ENCODE data around the gene ILKAP.

ILKAP gene, protein sequence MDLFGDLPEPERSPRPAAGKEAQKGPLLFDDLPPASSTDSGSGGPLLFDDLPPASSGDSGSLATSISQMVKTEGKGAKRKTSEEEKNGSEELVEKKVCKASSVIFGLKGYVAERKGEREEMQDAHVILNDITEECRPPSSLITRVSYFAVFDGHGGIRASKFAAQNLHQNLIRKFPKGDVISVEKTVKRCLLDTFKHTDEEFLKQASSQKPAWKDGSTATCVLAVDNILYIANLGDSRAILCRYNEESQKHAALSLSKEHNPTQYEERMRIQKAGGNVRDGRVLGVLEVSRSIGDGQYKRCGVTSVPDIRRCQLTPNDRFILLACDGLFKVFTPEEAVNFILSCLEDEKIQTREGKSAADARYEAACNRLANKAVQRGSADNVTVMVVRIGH

DNA sequence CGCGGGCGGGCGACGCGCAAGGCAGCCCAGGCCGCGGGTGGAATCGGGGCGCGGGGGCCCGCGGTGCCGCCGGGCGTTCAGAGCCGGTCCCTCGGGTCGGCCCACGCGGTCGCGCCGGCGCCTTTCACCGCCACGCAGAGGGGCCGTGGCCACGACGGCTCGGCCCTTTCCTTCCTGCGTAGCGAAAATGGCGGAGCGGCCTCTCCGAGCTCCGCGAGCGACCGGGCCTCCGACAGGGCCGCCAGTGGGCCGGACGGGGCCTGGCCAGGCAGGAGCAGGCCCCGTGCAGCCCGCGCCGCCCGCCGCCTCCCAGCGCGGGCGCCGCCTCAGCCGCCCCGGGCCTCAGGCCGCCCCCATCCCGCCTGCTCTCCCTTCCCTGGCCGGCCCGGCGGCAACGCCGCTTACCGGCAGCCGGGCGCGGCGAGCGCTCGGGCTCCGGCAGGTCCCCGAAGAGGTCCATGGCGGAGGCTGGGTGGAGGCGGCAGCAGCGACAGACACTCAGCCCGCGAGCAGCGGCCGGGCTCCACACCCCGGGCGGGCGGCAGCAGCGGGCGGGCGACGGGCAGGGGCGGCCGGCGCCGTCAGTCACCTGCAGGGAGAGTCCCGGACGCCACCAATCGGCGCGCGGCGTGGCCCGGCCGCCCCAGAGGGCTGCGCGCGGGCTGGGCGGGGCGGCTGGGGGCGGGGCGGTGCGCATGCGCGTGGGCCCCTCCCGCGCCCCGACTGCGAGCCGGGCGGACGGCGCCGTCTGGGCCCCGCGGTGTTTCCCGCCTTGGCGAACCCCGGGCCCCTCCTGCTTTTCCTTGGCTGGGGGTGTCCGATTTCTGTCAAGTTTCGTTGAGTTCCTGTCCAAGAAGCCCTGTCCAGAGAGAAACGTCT is at the start of gene ILKAP:
ILKAP (minus strand) TSS at position 602 of the 879 bp plus-strand sequence; CDS start at position 460, 142 bp downstream.
- Histone ChIP-seq H3K9ac (ENCODE audit: low read length) (peak within 1 kb of the TSS; percentile 90), H3K4me3 (ENCODE audit: low read length) (peak within 1 kb of the TSS; percentile 78), H3K36me3 (ENCODE audit: control insufficient read depth, insufficient read depth, low read length) (no peaks in the 10 kb centered on the region), H3K4me1 (ENCODE audit: control insufficient read depth, insufficient read depth, low read length) (peaks cover 23% of the 10 kb centered on the region), H3K27ac (ENCODE audit: low read depth, low read length) (peak within 1 kb of the TSS; percentile 94), H3K27me3 (ENCODE audit: control insufficient read depth, insufficient read depth, low read length) (no peaks in the 10 kb centered on the region)

DNA sequence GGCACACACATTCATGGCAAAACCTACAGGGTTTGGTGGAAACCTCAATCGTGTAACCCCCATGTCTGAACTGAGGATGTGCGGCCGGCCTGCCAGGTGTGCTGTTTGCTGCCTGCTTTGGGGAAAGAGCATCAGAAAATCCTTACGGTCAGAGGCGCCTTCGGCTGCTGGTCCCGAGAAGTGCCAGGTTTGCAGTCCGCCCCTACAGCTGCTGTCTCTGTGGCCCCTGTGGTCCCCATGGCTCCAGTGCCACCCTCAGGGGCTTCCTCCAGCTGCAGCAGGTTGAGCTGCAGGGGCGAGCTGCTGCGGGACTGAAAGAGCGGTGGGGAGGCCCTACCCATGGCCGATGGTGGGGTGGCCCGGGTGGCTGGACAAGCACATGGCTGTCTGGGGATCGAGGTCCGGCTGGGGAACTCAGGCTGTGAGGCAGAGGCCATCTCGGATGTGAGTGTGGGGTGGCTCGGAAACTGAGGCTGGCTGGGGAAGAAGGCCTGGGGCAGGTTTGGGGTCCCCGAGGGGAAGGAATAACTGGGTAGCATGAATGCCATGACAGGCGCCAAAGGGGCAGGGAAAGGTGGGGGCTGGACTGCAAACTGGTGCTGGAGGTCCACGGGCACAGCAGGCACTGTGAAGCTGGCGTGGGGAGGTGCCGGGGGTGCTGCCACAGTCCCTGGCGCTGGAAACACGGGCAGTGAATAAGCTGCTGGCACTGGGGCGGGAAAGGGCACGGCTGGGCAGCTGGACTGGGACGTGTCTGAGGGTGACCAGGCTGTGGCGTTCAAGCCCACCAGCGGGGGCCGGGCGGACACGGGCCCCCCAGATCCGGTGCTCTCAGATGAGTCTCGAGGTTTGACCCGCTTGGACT is 49.5 kb upstream of the ILKAP start:
- H3K9ac ChIP-seq (ENCODE audit: low read length): no peak overlapping the region
- no peaks in the 10 kb centered on the region for H3K27me3 ChIP-seq (ENCODE audit: control insufficient read depth, insufficient read depth, low read length)
- H3K4me3 ChIP-seq (ENCODE audit: low read length): no peak overlapping the region
- H3K4me1 ChIP-seq (ENCODE audit: control insufficient read depth, insufficient read depth, low read length): no peaks in the 10 kb centered on the region
- no peak overlapping the region for H3K27ac ChIP-seq (ENCODE audit: low read depth, low read length)
- peaks cover 56% of the 10 kb centered on the region for H3K36me3 ChIP-seq (ENCODE audit: control insufficient read depth, insufficient read depth, low read length)

DNA sequence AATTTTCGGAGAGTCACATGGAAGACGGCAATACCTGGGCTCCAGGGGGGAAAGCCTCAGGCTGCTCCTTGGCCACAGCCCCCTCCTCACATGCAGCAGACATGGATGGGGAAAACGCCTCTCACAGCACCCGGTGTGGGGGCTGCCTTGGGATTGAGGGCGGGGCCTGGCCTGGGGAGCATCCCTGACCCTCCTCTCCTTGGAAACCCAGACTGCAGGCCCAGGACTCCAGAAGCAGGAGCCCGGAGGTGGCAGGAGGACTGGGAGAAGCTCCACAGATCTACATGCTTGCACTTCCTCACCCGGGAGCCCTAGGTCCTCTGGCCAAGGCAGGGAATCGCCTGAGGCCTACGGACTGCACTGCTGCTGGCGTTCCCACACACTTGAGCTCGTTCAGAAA is 48.5 kb upstream of the ILKAP start:
- Histone ChIP-seq H3K4me3 (ENCODE audit: low read length) (no peak overlapping the region), H3K36me3 (ENCODE audit: control insufficient read depth, insufficient read depth, low read length) (peaks cover 57% of the 10 kb centered on the region), H3K27me3 (ENCODE audit: control insufficient read depth, insufficient read depth, low read length) (no peaks in the 10 kb centered on the region), H3K27ac (ENCODE audit: low read depth, low read length) (no peak overlapping the region), H3K9ac (ENCODE audit: low read length) (no peak overlapping the region), H3K4me1 (ENCODE audit: control insufficient read depth, insufficient read depth, low read length) (no peaks in the 10 kb centered on the region)

DNA sequence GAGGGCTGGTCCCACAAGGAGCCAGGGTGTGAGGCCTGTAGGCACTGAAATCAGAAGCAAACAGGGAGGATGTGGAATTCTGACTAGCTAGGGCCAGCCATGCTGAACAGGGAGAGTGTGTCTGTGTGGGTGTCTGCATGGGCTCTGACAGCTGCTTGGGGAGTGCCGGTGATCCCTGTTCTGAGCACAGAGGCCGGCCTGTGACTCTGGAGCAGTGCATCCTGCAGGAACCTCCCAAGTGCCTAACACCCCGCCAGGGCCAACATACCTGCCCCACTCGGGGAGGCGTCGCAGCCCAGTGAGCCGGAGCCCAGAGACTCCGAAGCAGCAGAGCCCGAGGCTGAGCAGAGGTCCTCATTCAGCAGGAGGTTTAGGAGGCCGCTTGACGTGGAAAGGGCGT is 47.8 kb upstream of the ILKAP start:
- Histone ChIP-seq H3K4me1 (ENCODE audit: control insufficient read depth, insufficient read depth, low read length) (no peaks in the 10 kb centered on the region), H3K4me3 (ENCODE audit: low read length) (no peak overlapping the region), H3K27ac (ENCODE audit: low read depth, low read length) (no peak overlapping the region), H3K36me3 (ENCODE audit: control insufficient read depth, insufficient read depth, low read length) (peaks cover 59% of the 10 kb centered on the region), H3K27me3 (ENCODE audit: control insufficient read depth, insufficient read depth, low read length) (no peaks in the 10 kb centered on the region), H3K9ac (ENCODE audit: low read length) (no peak overlapping the region)

DNA sequence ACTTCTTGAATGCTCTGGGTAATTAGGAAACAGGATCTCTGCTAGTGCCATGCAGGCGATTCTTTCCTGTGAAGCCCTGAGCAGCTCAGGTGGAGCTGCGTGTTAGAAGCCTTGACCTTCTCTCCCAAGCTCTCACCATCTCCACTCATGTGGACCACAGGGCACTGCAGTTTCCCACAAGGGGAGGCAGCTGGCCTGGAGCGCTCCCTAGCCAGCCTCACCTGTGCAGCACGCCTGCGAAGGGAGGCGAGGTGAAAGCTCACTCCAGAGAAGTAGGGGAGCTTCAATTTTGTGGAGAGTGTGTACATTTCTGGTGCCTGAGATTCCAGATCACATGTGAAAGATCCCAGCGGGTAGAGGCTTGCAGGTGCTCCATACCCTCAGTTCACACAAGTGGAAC is 47.4 kb upstream of the ILKAP start:
- no peaks in the 10 kb centered on the region for H3K27me3 ChIP-seq (ENCODE audit: control insufficient read depth, insufficient read depth, low read length)
- no peak overlapping the region for H3K9ac ChIP-seq (ENCODE audit: low read length)
- H3K36me3 ChIP-seq (ENCODE audit: control insufficient read depth, insufficient read depth, low read length): peaks cover 56% of the 10 kb centered on the region
- no peak overlapping the region for H3K27ac ChIP-seq (ENCODE audit: low read depth, low read length)
- H3K4me1 ChIP-seq (ENCODE audit: control insufficient read depth, insufficient read depth, low read length): no peaks in the 10 kb centered on the region
- no peak overlapping the region for H3K4me3 ChIP-seq (ENCODE audit: low read length)

DNA sequence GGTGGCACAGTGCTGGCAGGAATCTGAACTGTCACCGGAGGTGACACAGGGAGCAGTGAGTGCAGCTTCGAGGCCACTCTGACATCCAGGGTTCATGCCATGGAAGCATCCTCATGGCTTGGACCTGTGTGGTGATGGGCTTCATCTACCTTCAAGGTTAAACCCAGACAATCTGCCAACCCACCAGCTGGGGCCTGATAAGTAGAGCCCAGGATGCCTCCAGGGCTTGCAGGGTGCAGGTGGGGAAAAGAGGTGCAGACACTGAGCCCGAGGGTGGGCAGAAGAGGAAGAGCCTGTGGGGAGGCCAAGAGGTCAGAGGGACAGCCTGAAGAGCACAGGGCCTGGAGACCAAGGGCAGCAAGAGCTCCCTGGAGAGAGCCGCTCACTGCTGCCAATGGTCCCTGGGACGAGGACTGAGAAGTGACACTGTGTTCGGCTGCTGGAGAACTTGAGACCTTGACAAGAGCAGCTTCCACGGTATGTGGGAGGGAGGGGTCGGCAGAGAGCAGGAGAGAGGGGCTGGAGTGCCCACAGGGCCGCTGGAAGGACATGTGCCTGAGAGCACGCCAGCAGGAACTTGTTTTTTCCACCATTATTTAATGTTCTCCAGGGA is 44.5 kb upstream of the ILKAP start:
- H3K4me1 ChIP-seq (ENCODE audit: control insufficient read depth, insufficient read depth, low read length): peaks cover 8% of the 10 kb centered on the region
- H3K4me3 ChIP-seq (ENCODE audit: low read length): no peak overlapping the region
- no peaks in the 10 kb centered on the region for H3K27me3 ChIP-seq (ENCODE audit: control insufficient read depth, insufficient read depth, low read length)
- H3K27ac ChIP-seq (ENCODE audit: low read depth, low read length): no peak overlapping the region
- no peak overlapping the region for H3K9ac ChIP-seq (ENCODE audit: low read length)
- H3K36me3 ChIP-seq (ENCODE audit: control insufficient read depth, insufficient read depth, low read length): peaks cover 40% of the 10 kb centered on the region

DNA sequence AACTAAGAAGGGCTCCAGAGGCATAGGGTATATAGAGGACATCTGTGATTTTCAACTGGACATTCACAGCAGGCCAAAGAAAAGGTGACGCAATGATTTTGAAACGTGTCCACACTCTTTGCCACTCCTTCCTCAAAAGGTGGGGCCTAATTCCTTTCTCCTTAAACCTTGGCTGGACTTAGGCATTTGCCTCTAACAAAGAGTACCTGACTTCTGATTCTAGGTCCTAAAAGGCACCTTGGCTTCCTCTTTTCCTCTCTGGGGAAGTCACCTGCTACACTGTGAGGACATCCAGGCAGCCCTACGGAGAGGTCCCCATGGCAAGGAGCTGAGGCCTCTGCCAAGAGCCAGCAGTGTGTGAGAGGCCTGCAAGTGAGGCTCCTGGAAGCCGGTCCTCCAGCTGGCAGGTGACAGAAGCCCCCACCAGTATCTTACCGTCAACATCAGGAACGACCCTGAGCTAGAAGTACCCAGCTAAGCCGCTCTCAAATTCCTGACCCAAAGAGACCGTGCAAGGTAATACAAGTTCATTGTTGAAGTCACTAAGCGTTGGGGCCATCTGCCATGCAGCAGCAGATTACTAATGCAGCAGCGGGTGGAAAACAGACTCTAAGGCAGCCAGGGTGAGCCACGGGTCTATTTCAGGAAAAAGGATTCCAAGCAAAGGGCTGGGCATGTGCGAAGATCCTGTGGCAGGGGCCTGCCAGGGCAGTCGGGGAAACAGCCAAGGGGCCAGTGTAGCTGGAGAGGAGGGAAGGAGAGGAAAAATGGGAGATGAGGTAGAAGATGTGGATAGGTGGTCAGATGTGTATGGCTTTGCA is 43.7 kb upstream of the ILKAP start:
- peaks cover 15% of the 10 kb centered on the region for H3K4me1 ChIP-seq (ENCODE audit: control insufficient read depth, insufficient read depth, low read length)
- H3K9ac ChIP-seq (ENCODE audit: low read length): no peak overlapping the region
- H3K4me3 ChIP-seq (ENCODE audit: low read length): no peak overlapping the region
- no peaks in the 10 kb centered on the region for H3K27me3 ChIP-seq (ENCODE audit: control insufficient read depth, insufficient read depth, low read length)
- H3K27ac ChIP-seq (ENCODE audit: low read depth, low read length): no peak overlapping the region
- peaks cover 37% of the 10 kb centered on the region for H3K36me3 ChIP-seq (ENCODE audit: control insufficient read depth, insufficient read depth, low read length)

DNA sequence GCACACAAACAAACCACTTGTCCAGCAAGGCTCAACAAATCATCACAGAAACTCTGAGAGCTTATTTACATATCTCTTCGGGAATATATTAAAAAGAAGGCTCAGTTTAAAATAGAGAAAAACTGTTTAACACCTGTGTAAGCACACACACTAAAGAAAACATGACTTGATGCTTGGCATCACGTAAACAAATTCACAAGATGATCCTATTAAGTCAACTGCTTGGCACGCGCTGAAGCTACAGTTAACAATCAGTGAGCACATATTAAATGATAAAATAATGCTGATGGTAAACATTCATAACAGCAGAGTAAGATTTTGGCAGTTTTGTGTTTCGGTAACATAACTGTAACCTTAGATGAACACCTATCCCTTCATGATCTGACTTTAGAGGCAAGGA is 40.7 kb upstream of the ILKAP start:
- Histone ChIP-seq H3K9ac (ENCODE audit: low read length) (no peak overlapping the region), H3K4me3 (ENCODE audit: low read length) (no peak overlapping the region), H3K27ac (ENCODE audit: low read depth, low read length) (no peak overlapping the region), H3K4me1 (ENCODE audit: control insufficient read depth, insufficient read depth, low read length) (peaks cover 20% of the 10 kb centered on the region), H3K36me3 (ENCODE audit: control insufficient read depth, insufficient read depth, low read length) (peaks cover 16% of the 10 kb centered on the region), H3K27me3 (ENCODE audit: control insufficient read depth, insufficient read depth, low read length) (no peaks in the 10 kb centered on the region)

DNA sequence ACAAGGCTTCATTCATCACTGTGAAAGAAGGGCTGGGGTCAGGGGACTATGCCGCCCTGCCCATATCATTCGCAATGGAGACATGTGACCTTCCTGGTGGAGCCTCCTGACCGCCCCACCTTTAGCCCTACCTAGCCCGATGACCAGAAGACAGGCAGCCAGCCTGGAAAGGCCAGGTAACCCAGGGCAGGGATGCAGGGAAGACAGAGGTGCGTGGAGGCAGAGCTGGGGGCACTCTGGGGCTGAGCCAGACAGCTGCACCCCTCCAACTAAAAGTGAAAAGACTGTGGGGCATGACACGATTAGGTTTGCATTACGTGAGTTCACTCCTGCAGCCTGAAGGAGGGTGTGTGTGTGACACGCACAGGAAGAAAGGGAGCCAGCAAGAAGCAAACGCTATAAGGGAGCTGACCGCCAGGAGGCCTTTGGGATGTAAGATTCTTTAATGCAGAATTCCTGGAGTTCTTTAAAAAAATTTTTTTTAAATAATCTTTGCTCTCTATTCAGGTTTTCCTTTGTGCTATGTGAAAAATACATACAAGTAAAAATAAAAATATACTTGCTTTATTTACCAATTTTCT is 40.1 kb upstream of the ILKAP start:
- H3K27me3 ChIP-seq (ENCODE audit: control insufficient read depth, insufficient read depth, low read length): no peaks in the 10 kb centered on the region
- no peak overlapping the region for H3K9ac ChIP-seq (ENCODE audit: low read length)
- peak overlapping the region; percentile 73 for H3K27ac ChIP-seq (ENCODE audit: low read depth, low read length)
- peaks cover 20% of the 10 kb centered on the region for H3K4me1 ChIP-seq (ENCODE audit: control insufficient read depth, insufficient read depth, low read length)
- H3K4me3 ChIP-seq (ENCODE audit: low read length): peak overlapping the region; percentile 16
- H3K36me3 ChIP-seq (ENCODE audit: control insufficient read depth, insufficient read depth, low read length): peaks cover 14% of the 10 kb centered on the region

DNA sequence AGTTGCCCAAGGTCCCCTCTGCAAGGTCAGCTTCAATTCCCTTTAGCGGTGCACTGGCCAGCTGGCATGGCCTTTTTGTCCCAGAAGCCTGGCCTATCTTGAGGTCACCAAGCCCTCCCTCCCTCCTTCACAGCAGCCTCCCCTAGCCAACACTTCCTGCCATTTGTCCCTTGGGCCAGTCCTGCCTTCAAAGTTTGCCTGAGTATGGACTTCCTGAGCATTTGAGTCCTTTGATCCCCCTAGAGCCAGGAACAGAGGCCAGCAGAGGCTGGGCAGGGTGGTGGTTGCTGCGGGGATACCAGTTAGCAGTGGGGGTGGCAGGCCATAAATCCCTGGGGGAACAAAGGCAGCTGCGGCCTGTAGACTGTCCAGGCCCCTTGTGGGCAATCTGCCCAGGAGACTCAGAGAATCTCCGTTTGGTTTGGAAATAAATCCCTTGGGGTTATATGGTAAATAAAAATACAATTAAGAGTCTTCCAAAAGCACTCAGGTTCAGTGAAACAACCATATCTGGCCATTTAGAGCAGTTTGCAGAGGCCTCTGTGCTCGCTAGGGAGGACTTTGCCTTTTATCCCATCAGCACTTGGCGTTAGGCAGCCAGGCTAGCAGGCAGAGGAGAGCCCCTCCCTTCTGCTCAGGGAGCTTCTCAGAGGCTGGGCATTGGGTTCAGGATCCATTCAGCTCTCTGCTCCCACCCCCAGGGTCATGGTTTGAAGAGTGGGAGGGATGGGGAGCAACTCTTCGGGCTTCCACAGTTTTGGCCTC is 39.4 kb upstream of the ILKAP start:
- H3K27me3 ChIP-seq (ENCODE audit: control insufficient read depth, insufficient read depth, low read length): no peaks in the 10 kb centered on the region
- H3K36me3 ChIP-seq (ENCODE audit: control insufficient read depth, insufficient read depth, low read length): peaks cover 14% of the 10 kb centered on the region
- peaks cover 20% of the 10 kb centered on the region for H3K4me1 ChIP-seq (ENCODE audit: control insufficient read depth, insufficient read depth, low read length)
- H3K9ac ChIP-seq (ENCODE audit: low read length): no peak overlapping the region
- H3K27ac ChIP-seq (ENCODE audit: low read depth, low read length): peak overlapping the region; percentile 73
- peak overlapping the region; percentile 16 for H3K4me3 ChIP-seq (ENCODE audit: low read length)

Measured in rectal smooth muscle tissue (tissue), 1 donor.